GM18499 (cell line): Measurements from ENCODE around the gene LRP5.

ENCODE experiments used
- ATAC-seq: cut with Tn5 transposase; IDR thresholded peaks from one replicate; pipeline ENCODE4 v1.9.1; 2021; ENCODE audit warnings: moderate number of reproducible peaks; ENCODE audit not compliant: insufficient read depth, unreplicated experiment

The LRP5 gene

GRCh38 chr11:68406324-68407313 is 94.2 kb downstream of the LRP5 start:
- ATAC-seq: no peak

DNA sequence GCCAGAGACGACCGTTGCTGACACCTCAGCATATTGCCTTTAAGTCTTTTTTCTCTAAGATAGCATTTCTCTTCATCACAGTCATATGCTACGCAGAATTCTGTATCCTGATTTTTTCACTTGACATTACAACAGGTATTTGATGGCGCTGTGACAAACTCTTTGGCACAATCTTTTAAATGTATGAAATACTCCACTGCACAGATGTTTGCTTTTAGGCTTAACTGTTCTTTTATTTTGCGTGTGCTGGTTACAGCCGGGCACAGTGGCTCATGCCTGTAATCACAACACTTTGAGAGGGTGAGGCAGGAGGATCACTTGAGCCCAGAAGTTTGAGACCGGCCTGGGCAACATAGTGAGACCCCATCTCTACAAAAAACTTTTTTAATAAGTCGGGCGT is 96.1 kb downstream of the LRP5 start:
- no peak for ATAC-seq

- no peak for ATAC-seq
Observed at GRCh38 chr11:68409748-68410344, 97.5 kb downstream of the LRP5 start.

DNA sequence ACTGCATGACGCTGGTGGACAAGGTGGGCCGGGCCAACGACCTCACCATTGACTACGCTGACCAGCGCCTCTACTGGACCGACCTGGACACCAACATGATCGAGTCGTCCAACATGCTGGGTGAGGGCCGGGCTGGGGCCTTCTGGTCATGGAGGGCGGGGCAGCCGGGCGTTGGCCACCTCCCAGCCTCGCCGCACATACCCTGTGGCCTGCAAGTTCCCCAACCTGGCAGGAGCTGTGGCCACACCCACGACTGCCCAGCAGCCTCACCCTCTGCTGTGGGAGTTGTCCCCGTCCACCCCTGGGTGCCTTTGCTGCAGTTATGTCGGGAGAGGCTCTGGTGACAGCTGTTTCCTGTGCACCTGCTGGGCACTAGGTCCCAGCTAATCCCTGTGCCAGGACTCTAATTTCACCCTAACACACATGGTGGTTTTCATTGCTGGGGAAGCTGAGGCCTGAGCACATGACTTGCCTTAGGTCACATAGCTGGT is 99.2 kb downstream of the LRP5 start:
- no peak for ATAC-seq

- ATAC-seq: peak; percentile 50
Observed at GRCh38 chr11:68412593-68413475, 100.4 kb downstream of the LRP5 start.

DNA sequence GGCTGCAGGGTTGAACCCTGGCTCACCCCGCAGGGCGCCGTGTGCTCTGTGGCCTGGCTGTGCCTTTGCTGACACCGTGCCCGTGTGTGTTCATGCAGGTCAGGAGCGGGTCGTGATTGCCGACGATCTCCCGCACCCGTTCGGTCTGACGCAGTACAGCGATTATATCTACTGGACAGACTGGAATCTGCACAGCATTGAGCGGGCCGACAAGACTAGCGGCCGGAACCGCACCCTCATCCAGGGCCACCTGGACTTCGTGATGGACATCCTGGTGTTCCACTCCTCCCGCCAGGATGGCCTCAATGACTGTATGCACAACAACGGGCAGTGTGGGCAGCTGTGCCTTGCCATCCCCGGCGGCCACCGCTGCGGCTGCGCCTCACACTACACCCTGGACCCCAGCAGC is 101.2 kb downstream of the LRP5 start:
- no peak for ATAC-seq

DNA sequence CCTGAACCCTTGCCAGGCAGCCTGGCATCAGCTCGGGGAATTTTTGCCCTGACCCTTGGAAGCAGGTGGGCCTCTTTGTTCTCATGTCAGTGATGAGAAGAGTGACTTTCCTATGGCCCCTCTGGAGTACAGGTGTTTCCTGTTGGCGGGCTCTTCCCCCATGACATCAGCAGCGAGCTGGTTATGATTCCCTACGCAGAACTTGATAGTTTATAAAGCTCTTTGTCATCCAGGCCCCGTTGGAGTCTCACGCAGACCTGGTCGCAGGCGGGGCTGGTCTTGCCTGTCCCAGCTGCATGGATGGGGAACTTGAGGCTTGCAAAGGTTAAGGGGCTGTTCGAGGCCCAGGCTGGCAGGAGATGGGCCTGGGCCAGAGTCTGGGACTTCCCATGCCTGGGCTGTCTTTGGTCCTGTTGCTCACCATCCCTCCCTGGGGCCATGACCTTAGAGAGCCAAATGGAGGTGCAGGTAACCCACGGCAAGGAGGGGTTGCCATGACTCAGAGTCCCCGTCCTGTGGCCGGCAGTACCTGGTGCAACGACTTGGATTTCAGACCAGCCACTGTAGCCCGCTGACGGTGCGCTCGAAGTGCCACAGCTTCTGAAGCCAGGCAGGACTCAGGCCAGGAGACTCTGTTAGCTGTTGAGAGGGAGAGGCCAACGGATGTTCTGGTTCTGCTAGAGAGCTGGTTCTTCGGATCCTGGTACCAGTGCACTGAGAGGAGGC is 102.3 kb downstream of the LRP5 start:
- no peak for ATAC-seq

- no peak for ATAC-seq
Observed at GRCh38 chr11:68416070-68416578, 103.7 kb downstream of the LRP5 start.

DNA sequence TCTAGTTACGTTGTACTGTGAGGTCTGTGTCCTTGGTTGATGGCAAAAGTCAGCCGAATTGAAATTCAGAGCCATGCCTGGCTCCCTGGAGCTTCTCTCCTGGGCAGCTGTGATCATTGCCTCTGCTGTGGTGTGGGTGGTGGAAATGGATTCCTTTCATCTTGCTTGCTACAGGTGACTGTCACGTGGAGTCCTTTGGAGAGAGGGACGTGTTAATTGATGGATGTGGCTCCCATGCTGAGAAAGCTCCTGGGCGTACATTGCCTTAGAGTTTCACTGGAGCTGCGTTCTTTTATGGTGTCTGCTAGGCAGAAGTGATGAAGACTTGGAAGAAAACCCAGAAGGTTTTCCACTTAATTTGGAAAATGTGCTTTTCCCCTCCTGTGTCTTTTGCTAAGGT is 106.3 kb downstream of the LRP5 start:
- ATAC-seq: no peak

- no peak for ATAC-seq
Observed at GRCh38 chr11:68420171-68420570, 107.8 kb downstream of the LRP5 start.

- no peak for ATAC-seq
Observed at GRCh38 chr11:68423481-68423880, 111.1 kb downstream of the LRP5 start.

DNA sequence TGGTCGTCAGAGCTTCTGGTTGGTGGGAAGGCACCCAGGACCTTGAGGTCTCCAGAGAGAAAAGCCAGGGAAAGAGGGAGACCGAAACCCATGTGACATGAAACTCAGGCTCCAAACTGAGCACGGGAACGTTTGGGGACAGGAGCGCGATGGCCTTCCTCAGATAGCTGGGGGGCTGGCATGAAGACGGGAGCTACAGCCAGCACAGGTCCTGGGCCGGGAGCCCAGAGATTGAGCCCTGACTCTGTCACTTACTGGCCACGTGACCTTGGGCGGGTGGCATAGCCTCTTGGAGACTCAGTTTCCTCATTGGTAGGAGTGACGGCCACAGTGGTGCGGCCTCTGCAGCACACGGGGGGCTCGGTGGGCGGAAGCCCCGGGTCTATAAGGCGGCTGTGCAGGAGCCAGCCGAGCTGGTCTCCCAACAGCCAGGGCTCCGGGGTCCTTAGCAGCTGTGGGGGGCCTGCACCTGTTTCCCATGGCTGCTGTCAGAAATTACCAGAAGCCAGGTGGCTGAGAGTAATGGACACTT is 111.8 kb downstream of the LRP5 start:
- no peak for ATAC-seq

- no peak for ATAC-seq
Observed at GRCh38 chr11:68424981-68425865, 112.8 kb downstream of the LRP5 start.

DNA sequence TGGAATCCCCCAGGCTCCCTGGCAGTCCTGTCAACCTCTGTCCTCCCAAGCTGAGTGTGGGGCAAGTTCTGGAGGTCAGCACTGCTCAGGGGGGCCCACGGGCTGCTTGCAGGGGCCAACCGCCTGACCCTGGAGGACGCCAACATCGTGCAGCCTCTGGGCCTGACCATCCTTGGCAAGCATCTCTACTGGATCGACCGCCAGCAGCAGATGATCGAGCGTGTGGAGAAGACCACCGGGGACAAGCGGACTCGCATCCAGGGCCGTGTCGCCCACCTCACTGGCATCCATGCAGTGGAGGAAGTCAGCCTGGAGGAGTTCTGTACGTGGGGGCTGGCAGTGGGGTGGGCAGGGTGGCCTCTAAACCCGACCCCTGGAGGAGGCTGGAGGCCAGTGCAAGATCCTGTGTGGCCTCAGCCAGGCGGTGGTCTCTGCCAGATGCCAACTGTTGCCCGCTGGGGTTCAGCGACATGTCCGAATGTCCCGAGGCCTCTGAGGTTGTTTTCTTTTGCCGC is 113.5 kb downstream of the LRP5 start:
- no peak for ATAC-seq

DNA sequence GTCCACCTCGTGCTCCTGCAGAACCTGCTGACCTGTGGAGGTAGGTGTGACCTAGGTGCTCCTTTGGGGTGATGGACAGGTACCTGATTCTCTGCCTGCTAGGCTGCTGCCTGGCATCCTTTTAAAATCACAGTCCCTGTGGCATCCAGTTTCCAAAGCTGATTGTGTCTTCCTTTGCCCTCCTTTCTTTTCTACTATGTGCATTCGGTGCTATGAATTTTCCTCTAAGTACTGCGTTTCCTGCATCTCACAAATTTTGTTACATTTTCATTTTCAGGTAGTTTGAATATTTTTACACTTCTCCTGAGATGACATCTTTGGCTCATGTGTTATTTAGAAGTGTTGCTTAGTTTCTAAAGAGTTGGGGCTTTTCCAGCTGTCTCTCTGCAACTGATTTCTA is 117.3 kb downstream of the LRP5 start:
- ATAC-seq: no peak

DNA sequence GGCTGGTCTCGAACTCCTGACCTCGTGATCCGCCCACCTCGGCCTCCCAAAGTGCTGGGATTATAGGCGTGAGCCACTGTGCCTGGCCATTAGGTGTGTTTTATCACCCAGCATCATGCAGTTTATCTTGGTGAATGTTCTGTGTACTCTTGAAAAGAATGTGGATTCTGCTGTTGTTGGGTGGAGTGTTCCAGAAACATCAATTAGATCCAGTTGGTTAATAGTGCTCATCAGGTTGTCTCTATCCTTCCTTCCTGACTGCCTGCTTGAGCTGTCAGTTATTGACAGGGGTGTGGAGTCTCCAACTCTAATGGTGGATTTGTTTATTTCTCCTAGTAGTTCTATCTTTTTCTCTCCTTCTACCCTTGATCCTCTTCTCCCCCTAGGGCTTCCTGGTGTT is 118.0 kb downstream of the LRP5 start:
- ATAC-seq: no peak

DNA sequence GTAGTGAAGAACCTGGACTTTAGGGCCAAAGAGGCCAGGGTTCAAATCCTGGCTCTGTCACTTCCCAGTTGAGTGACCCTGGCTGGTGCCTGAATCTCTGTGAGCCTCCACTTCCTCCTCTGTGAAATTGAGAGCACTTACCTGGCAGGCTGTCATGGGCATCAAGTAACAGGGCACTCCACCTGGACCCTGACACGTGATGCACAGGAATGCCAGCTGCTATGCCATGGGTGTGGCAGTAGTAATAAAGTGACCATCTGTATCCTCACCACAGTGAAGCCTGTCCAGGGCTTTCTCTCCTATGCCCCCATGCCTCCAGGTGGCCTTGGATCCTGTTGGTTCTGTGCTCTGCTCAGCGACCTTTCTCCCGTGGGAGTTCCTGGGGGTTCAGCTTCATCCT is 118.4 kb downstream of the LRP5 start:
- no peak for ATAC-seq

DNA sequence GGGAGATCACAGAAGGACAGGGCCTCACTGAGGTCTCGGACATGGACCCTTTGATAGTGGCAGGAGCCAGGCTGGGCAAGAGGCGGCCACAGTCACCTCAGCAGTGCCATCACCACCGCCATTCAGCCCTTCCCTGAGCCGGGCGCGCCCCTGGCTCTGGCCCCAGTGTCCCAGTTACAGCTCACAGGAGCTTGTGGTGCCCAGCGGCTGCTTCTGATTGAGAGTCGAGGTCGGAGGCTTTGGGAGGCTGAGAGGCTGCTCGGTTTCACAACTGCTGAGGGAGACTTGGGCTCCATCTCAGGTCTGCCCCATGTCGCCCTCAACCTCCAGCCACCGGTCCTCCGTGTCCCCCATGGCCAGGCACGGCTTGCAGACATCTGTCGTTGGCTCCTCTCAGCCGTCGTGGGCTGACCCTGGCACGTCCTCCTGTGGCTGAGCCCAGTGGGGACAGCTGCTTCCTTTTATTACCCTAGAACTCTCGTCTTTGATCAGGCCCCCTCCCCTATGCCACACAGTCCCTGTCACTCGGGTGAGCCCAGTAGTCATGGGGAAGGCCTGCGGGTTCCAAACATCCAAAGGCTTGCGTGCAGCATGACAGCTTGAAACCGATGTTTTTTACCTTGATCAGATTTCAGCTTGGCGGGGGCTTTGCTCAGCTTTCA is 119.7 kb downstream of the LRP5 start:
- no peak for ATAC-seq
